Measurements from ENCODE around the gene OPCML. TPM values are rescaled to one million over a fixed set of nuclear protein-coding genes. Genes with fewer than 3 reads are reported as not detected.

Gene OPCML
- total and polyA plus RNA-seq, 2 experiments from 2014 or later, result 1.2 to 4.4 TPM

GRCh38 chr11:132856032-132856431, 676.3 kb downstream of the OPCML start (continued):
- TF ChIP-seq REST (IDR thresholded peaks at IDR 0.05; ENCODE audit: unreplicated experiment), result no peak

- DNase-seq (ENCODE audit: low spot score), result no peak
- Mint-ChIP-seq H3K27ac (no peak overlapping the region), H3K9me3 (peaks cover 23% of the 10 kb centered on the region), H3K36me3 (ENCODE audit: low read depth) (peaks cover 18% of the 10 kb centered on the region), H3K4me3 (no peak overlapping the region), H3K27me3 (ENCODE audit: insufficient read depth, low read depth, poor library complexity) (peaks cover 4% of the 10 kb centered on the region), H3K4me1 (peaks cover 28% of the 10 kb centered on the region)
- Histone ChIP-seq H3F3A (replicated peaks; ENCODE audit: low read depth) (no peaks in the 10 kb centered on the region), H3K4me2 (no peak overlapping the region), H3K4me1 (ENCODE audit: insufficient read depth) (peaks cover 22% of the 10 kb centered on the region), H3K79me2 (replicated peaks; ENCODE audit: insufficient read depth) (no peaks in the 10 kb centered on the region), H4K20me1 (replicated peaks; ENCODE audit: insufficient read depth) (no peaks in the 10 kb centered on the region), H3K9me2 (ENCODE audit: insufficient read depth) (no peaks in the 10 kb centered on the region), H3K36me3 (ENCODE audit: insufficient read depth) (no peaks in the 10 kb centered on the region), H2AFZ (no peak overlapping the region), H3K27me3 (ENCODE audit: insufficient read depth) (no peaks in the 10 kb centered on the region), H3K4me3 (no peak overlapping the region), H3K27ac (ENCODE audit: low read depth) (no peak overlapping the region)
- no peak for TF ChIP-seq CREB1 (CRISPR knock-in tag; IDR thresholded peaks at IDR 0.05; ENCODE audit: low read depth)
- TF ChIP-seq JUNB (IDR thresholded peaks at IDR 0.05; ENCODE audit: unreplicated experiment), result no peak
- TF ChIP-seq ZNF114 (CRISPR knock-in tag; IDR thresholded peaks at IDR 0.05), result no peak
- TF ChIP-seq ZNF331 (CRISPR knock-in tag; IDR thresholded peaks at IDR 0.05; ENCODE audit: low read depth), result no peak
- no peak for TF ChIP-seq STAT1 (IDR thresholded peaks at IDR 0.05; ENCODE audit: unreplicated experiment)
- TF ChIP-seq REST (IDR thresholded peaks at IDR 0.05; ENCODE audit: unreplicated experiment), result no peak
- no peak for TF ChIP-seq ZNF462 (CRISPR knock-in tag; IDR thresholded peaks at IDR 0.05)
- no peak for TF ChIP-seq EZH2 (IDR thresholded peaks at IDR 0.05; ENCODE audit: low read depth, unreplicated experiment)
- TF ChIP-seq EZH2phosphoT487 (IDR thresholded peaks at IDR 0.05; ENCODE audit: unreplicated experiment), result no peak
- no peak for TF ChIP-seq ETS1 (IDR thresholded peaks at IDR 0.05)
- no peak for ATAC-seq
Measured at GRCh38 chr11:132855516-132855915, 676.8 kb downstream of the OPCML start.

Data from GM23338 (cell line).